Psoas muscle (tissue), 8 donors: ENCODE results near the gene POLR2H. TPM values are rescaled to one million over a fixed set of nuclear protein-coding genes. Genes with fewer than 3 reads are reported as not detected.

Experiments
- ATAC-seq, 4 donors: fragments of 200-7000 bp; cut with Tn5 transposase; one replicate each; pipeline ENCODE4 v1.9.1; 2020; ENCODE audit warnings: moderate library complexity in 3 of 4, mild to moderate bottlenecking in 2 of 4
- DNase-seq, 2 donors: peaks; one replicate each; pipeline ENCODE4 v3.0.0-alpha.2; 2020
- H3K27ac ChIP-seq: fragments of 200-600 bp; one replicate; pipeline ENCODE4 v1.8.0; 2022
- H3K27me3 ChIP-seq, 3 donors: fragments of 200-600 bp in 1 of 3; one replicate each; pipeline versions ENCODE4 v1.6.1 to v1.8.0; 2013 to 2022; ENCODE audit warnings: low read length in 2 of 3, mild to moderate bottlenecking in 2 of 3, moderate library complexity in 1 of 3; ENCODE audit not compliant: insufficient read depth in 3 of 3
- H3K36me3 ChIP-seq, 2 donors: fragments of 200-600 bp in 1 of 2; one replicate each; pipeline versions ENCODE4 v1.6.1 to v1.8.0; 2013 to 2022; ENCODE audit warnings: low read depth in 1 of 2, mild to moderate bottlenecking in 1 of 2, moderate library complexity in 1 of 2; ENCODE audit not compliant: insufficient read depth in 1 of 2
- H3K4me1 ChIP-seq: fragments of 200-600 bp; one replicate; pipeline ENCODE4 v1.8.0; 2022
- H3K4me3 ChIP-seq: fragments of 200-600 bp; one replicate; pipeline ENCODE4 v1.8.0; 2022; ENCODE audit warnings: mild to moderate bottlenecking
- H3K9me3 ChIP-seq: fragments of 200-600 bp; one replicate; pipeline ENCODE4 v1.8.0; 2022
- WGBS, 3 donors: extraction: QIAGEN DNeasy Blood & Tissue Kit; methylation state at CpG; one replicate each; pipeline versions ENCODE4 v1.1.6 to v1.1.7; 2013; 5-methylcytosine and 5-hydroxymethylcytosine counted together
- intact Hi-C, 2 donors: fragments of 100-400 bp; cut with DNase I; formaldehyde crosslinking; loops; one replicate each; pipeline versions ENCODE4 v1.11.0 to v1.14.2; 2022
- polyA plus RNA-seq, 3 donors: library from polyadenylated mRNA; stranded (reverse); fragments of 200-250 nt; gene quantifications; one replicate each; pipeline ENCODE4 v1.2.3, GENCODE V29; 2013
- total RNA-seq, 4 donors: library from RNA; stranded (reverse); fragmentation: NEBNext Ultra II Directional in 2 of 4; extraction: Animal tissue kit (Norgen Biotek cat#: 25700) in 2 of 4; gene quantifications; one replicate each; pipeline versions ENCODE4 v1.2.1 to v1.2.4, GENCODE V29; 2021 to 2023
- TF ChIP-seq, protein P1 (sequence below): fragments of 200-600 bp; IDR thresholded peaks from one replicate; pipeline ENCODE4 v1.8.0; 2022; ENCODE audit warnings: antibody characterized with exemption
- donor health status: healthy with polysubstance abuse.
- donor health status: DM: no; HTN: no; CAD: no; lungs with moderate emphysema.
- donor health status: Bipolar disorder and iron deficiency.
- donor health status: healthy.
- donor health status: DM: yes; HTN: yes; CAD: no.
- donor health status: DM: no; HTN: no; CAD: no.
- donor health status: DM: no; HTN: no; CAD: no.
- donor health status: DM: yes; HTN: yes; CAD: no.

Gene POLR2H
- total and polyA plus RNA-seq, 7 donors = 21.2 to 117 (median 33.2) TPM

DNA sequence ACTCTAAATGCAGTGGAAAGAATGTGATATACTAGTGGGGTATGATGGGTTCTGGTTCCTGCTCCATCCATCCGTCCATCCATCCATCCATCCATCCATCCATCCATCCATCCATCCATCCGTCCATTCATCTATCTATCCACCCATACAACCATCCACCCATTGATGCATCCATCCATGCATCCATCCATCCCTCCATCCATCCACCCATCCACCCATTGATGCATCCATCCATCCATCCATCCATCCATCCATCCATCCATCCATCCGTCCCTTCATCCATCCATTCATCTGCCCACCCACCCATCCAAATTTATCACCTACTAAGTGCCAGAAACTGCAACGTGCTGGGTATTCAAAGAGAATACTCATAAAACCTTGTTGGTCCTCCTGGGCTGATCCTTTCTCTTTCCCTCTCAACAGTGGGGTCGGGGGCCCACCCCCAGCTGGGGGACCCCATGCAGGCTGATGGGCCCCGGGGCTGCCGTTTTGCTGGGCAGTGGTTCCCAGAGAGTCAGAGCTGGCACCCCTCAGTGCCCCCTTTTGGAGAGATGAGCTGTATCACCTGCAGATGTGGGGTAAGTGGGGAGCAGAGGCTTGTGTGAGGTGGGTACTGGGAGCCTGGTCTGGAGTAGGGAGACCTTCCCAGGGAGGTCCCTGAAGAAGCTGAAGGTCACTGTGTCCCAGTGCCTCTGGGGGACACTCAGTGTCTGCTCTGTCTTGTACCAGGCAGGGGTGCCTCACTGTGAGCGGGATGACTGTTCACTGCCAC lies 26.8 kb downstream of the POLR2H start:
- intact Hi-C loops = no loop called here
- 74 to 81% (median 77%) methylated on average over 8 of the region's 8 CpGs for WGBS, 3 donors

DNA sequence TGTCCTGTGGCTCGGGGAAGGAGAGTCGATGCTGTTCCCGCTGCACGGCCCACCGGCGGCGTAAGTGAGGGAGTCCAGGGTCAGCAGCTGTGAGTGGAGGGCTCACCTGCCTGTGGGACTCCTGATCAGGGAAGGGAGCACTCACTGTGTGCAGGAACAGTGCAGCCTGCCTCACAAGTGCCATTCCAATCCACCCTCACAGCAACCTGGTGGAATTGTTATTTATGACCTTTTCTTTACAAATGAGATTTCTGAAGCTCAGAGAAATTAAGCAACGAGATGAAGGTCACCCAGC lies 27.4 kb downstream of the POLR2H start:
- DNase-seq (no peak), ATAC-seq (no peak)
- 77 to 86% (median 79%) methylated on average over 8 of the region's 8 CpGs for WGBS, 3 donors
- Histone ChIP-seq H3K27me3 (no peaks in the 10 kb centered on the region), H3K27ac (no peak overlapping the region), H3K36me3 (peaks cover 0 to 26% of the 10 kb centered on the region in 2 donors), H3K4me3 (no peak overlapping the region), H3K9me3 (no peaks in the 10 kb centered on the region), H3K4me1 (no peaks in the 10 kb centered on the region)
- TF ChIP-seq, protein P1, sequence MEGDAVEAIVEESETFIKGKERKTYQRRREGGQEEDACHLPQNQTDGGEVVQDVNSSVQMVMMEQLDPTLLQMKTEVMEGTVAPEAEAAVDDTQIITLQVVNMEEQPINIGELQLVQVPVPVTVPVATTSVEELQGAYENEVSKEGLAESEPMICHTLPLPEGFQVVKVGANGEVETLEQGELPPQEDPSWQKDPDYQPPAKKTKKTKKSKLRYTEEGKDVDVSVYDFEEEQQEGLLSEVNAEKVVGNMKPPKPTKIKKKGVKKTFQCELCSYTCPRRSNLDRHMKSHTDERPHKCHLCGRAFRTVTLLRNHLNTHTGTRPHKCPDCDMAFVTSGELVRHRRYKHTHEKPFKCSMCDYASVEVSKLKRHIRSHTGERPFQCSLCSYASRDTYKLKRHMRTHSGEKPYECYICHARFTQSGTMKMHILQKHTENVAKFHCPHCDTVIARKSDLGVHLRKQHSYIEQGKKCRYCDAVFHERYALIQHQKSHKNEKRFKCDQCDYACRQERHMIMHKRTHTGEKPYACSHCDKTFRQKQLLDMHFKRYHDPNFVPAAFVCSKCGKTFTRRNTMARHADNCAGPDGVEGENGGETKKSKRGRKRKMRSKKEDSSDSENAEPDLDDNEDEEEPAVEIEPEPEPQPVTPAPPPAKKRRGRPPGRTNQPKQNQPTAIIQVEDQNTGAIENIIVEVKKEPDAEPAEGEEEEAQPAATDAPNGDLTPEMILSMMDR = no peak
- intact Hi-C loops = no loop called here

More for the DNA sequence above, 26.8 kb downstream of the POLR2H start:
- TF ChIP-seq, protein P1 = no peak
- DNase-seq = no peak
- peaks cover 0 to 26% of the 10 kb centered on the region in 2 donors for H3K36me3 ChIP-seq
- no peak overlapping the region for H3K4me3 ChIP-seq
- H3K9me3 ChIP-seq = no peaks in the 10 kb centered on the region
- no peaks in the 10 kb centered on the region for H3K4me1 ChIP-seq
- H3K27ac ChIP-seq = no peak overlapping the region
- H3K27me3 ChIP-seq = no peaks in the 10 kb centered on the region
- no peak for ATAC-seq

DNA sequence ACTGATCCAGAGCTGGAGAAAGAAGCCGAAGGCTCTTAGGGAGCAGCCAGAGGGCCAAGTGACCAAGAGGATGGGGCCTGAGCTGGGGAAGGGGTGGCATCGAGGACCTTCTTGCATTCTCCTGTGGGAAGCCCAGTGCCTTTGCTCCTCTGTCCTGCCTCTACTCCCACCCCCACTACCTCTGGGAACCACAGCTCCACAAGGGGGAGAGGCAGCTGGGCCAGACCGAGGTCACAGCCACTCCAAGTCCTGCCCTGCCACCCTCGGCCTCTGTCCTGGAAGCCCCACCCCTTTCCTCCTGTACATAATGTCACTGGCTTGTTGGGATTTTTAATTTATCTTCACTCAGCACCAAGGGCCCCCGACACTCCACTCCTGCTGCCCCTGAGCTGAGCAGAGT lies 27.9 kb downstream of the POLR2H start:
- ATAC-seq (no peak), DNase-seq (no peak)
- intact Hi-C loops = no loop called here
- no peaks in the 10 kb centered on the region for H3K27me3 ChIP-seq
- H3K27ac ChIP-seq = no peak overlapping the region
- WGBS, 3 donors = 59 to 60% (median 60%) methylated on average over 5 of the region's 5 CpGs
- H3K4me3 ChIP-seq = no peak overlapping the region
- TF ChIP-seq, protein P1 = no peak
- peaks cover 0 to 24% of the 10 kb centered on the region in 2 donors for H3K36me3 ChIP-seq
- H3K4me1 ChIP-seq = no peaks in the 10 kb centered on the region
- H3K9me3 ChIP-seq = no peaks in the 10 kb centered on the region

DNA sequence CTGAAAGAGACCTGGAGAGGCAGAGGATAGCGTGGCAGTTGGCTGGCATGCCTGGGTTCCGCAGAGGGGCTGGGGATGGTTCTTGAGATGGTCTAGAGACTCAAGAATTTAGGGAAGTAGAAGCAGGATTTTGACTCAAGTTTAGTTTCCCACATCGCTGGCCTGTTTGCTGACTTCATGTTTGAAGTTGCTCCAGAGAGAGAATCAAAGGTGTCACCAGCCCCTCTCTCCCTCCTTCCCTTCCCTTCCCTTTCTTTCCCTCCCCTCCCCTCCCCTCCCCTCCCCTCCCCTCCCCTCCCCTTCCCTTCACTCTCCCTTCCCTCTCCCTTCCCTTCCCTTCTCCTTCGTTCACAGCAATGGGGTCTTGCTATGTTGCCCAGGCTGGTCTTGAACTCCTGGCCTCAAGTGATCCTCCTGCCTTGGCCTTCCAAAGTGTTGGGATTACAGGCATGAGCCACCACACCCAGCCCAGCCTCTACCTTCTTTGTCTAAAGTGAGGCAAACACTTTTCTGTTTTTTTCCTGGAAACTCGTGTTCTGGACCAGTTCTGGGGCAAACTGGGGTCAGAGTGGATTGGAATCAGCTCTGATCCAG lies 28.5 kb downstream of the POLR2H start:
- TF ChIP-seq, protein P1 = no peak
- intact Hi-C loops = no loop called here
- DNase-seq (no peak), ATAC-seq (no peak)
- H3K4me1 ChIP-seq = no peaks in the 10 kb centered on the region
- H3K27ac ChIP-seq = no peak overlapping the region
- no peaks in the 10 kb centered on the region for H3K27me3 ChIP-seq
- H3K9me3 ChIP-seq = no peaks in the 10 kb centered on the region
- 84 to 94% (median 91%) methylated on average over 4 to 5 of the region's 5 CpGs for WGBS, 3 donors
- peaks cover 0 to 18% of the 10 kb centered on the region in 2 donors for H3K36me3 ChIP-seq
- no peak overlapping the region for H3K4me3 ChIP-seq
